Stromal cell of bone marrow (primary cell): ENCODE results near the gene RALGAPA2.

ENCODE experiments used
- DNase-seq: peaks from one replicate; pipeline ENCODE4 v3.0.0-alpha.2; 2012; ENCODE audit warnings: low read depth

The RALGAPA2 gene

GRCh38 chr20:20465252-20465651 lies 247.2 kb downstream of the RALGAPA2 start:
- no peak for DNase-seq

- no peak for DNase-seq
Measured at GRCh38 chr20:20463933-20464374, 248.5 kb downstream of the RALGAPA2 start.

GRCh38 chr20:20462185-20462584 lies 250.3 kb downstream of the RALGAPA2 start:
- no peak for DNase-seq

GRCh38 chr20:20461551-20461950 lies 250.9 kb downstream of the RALGAPA2 start:
- no peak for DNase-seq

GRCh38 chr20:20459726-20460125 lies 252.7 kb downstream of the RALGAPA2 start:
- DNase-seq, result no peak

- DNase-seq, result no peak
Measured at GRCh38 chr20:20457392-20458126, 254.9 kb downstream of the RALGAPA2 start.

GRCh38 chr20:20456741-20457140 lies 255.7 kb downstream of the RALGAPA2 start:
- no peak for DNase-seq

GRCh38 chr20:20455926-20456325 lies 256.5 kb downstream of the RALGAPA2 start:
- DNase-seq, result no peak

- no peak for DNase-seq
Measured at GRCh38 chr20:20454850-20455627, 257.4 kb downstream of the RALGAPA2 start.

GRCh38 chr20:20454367-20454766 lies 258.1 kb downstream of the RALGAPA2 start:
- DNase-seq, result no peak

- no peak for DNase-seq
Measured at GRCh38 chr20:20452254-20452676, 260.2 kb downstream of the RALGAPA2 start.

GRCh38 chr20:20450521-20450920 lies 261.9 kb downstream of the RALGAPA2 start:
- DNase-seq, result no peak

- DNase-seq, result no peak
Measured at GRCh38 chr20:20448881-20449280, 263.6 kb downstream of the RALGAPA2 start.

GRCh38 chr20:20447196-20447595 lies 265.2 kb downstream of the RALGAPA2 start:
- no peak for DNase-seq

GRCh38 chr20:20446425-20447015 lies 265.9 kb downstream of the RALGAPA2 start:
- DNase-seq, result no peak

GRCh38 chr20:20446001-20446400 lies 266.4 kb downstream of the RALGAPA2 start:
- DNase-seq, result no peak

- no peak for DNase-seq
Measured at GRCh38 chr20:20443504-20443903, 268.9 kb downstream of the RALGAPA2 start.

GRCh38 chr20:20442466-20442865 lies 270.0 kb downstream of the RALGAPA2 start:
- no peak for DNase-seq

- no peak for DNase-seq
Measured at GRCh38 chr20:20440886-20441658, 271.4 kb downstream of the RALGAPA2 start.

- no peak for DNase-seq
Measured at GRCh38 chr20:20440481-20440880, 272.0 kb downstream of the RALGAPA2 start.

- DNase-seq, result no peak
Measured at GRCh38 chr20:20439602-20440190, 272.7 kb downstream of the RALGAPA2 start.

GRCh38 chr20:20437314-20437713 lies 275.1 kb downstream of the RALGAPA2 start:
- no peak for DNase-seq
